ENCODE measurements around the gene MYOC. TPM values are rescaled to one million over a fixed set of nuclear protein-coding genes. Genes with fewer than 3 reads are reported as not detected.
"Not testable (repeated sequence)": the region's sequence is repeated elsewhere in the genome, so short reads cannot be mapped to it uniquely, and the experiment has no call there.

MYOC gene
- total and polyA plus RNA-seq, 2 experiments from 2014 or later: not detected

DNA sequence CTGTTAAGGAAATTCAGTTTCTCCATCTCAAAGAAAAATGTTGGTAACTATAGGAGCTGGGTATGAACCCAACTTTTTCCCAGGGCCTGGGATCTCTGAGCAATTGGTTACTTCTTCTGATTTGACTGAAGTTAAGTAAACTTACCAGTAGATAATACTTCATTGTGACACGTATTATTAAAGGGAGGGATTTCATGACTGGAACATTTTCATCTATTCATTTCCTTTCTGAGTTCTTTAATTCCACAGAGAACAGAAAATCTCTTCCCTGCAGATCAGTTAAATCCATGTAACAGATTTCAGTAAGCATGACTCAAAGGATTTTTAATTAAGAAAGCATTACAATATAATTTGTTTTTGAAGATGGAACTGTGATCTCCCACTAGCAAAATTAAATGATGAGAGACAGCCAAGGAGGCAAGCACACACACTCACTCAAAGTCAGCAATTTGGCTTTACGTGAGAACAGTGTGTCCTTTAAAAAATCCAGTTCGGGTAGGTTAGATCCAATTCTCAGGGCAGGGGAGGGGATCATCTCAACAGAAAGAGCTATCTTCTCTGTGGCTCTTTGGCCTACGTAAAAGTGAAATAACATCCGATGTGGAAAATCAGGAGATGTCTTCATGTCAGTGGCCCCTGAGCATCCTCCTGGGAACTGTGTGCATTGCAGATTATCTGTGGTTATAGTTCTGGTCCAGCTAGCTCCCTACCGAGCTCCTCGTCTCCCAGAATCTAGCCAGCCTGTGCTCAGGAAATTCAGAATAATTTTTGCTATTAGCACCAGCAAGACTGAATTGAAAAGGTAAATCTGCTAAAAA lies 10.8 kb upstream of the MYOC start:
- H3K36me3 ChIP-seq (ENCODE audit: low read depth): no peaks in the 10 kb centered on the region
- H3K9me3 ChIP-seq (ENCODE audit: low read depth): no peaks in the 10 kb centered on the region
- H3K27ac ChIP-seq: peak overlapping the region; percentile 44; the same call in 1 of the 2 replicates
- peaks cover 23% of the 10 kb centered on the region for H3K4me1 ChIP-seq (ENCODE audit: insufficient read depth)
- peak; percentile 7 for DNase-seq
- H3K4me2 ChIP-seq (ENCODE audit: unreplicated experiment): no peak overlapping the region
- 27 to 32% methylated on average over 7 of the region's 7 CpGs for WGBS, 2 experiments (ENCODE audit: low coverage in 1 of 2, low lambda C conversion rate in 2 of 2, missing lambda C conversion rate in 2 of 2)
- in situ Hi-C loops (cut with MboI): no loop called here
- peak overlapping the region; percentile 26; the same call in 1 of the 2 replicates for H2AFZ ChIP-seq
- H3K9ac ChIP-seq: peak overlapping the region; percentile 13; the same call in 1 of the 2 replicates
- no peaks in the 10 kb centered on the region for H3K27me3 ChIP-seq (replicated peaks; ENCODE audit: insufficient read depth)
- no peaks in the 10 kb centered on the region for H4K20me1 ChIP-seq (ENCODE audit: insufficient read depth)
- H3K79me2 ChIP-seq (ENCODE audit: insufficient read depth): no peaks in the 10 kb centered on the region
- no peaks in the 10 kb centered on the region; the same call in 1 of the 2 replicates for H3F3A ChIP-seq (ENCODE audit: insufficient read depth)
- no peak overlapping the region for H3K4me3 ChIP-seq
- TF ChIP-seq EZH2phosphoT487 (IDR thresholded peaks at IDR 0.05; ENCODE audit: insufficient read depth, low read depth): no peak
- no peak for TF ChIP-seq EZH2 (IDR thresholded peaks at IDR 0.05; ENCODE audit: insufficient read depth, poor library complexity, severe bottlenecking)
- no peaks in the 10 kb centered on the region for H3K9me2 ChIP-seq (ENCODE audit: insufficient read depth)

DNA sequence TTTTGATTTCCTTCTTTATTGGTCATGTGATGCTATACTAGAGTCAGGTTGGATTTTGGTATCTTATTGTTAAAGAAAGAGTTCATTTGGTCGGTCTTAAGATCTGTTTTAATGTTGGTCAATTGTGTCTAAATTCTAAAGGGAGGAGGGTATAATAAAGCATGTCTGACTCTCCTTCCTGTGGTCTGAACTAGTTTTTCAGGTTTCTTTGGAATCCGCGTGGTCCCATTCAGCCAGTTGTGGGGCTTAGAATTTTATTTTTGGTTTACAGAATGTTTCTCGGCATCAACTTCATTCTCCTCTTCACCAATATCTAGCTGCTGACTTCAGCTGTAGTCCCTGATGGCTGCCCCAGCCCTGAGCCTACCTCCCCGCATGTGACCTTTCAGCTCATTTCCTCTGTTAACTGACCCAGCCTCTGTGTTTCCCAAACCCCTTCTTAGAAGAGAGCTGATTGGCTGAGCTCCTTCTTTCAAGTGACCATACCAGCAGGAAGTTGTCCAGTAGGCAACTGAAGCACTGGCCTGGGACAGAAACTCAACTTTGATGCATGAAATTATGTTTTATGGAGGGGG lies 8.7 kb upstream of the MYOC start:
- H3K9ac ChIP-seq: no peak overlapping the region
- in situ Hi-C loops (cut with MboI): no loop called here
- H3K9me2 ChIP-seq (ENCODE audit: insufficient read depth): no peaks in the 10 kb centered on the region
- H3K4me3 ChIP-seq: no peak overlapping the region
- peaks cover 23% of the 10 kb centered on the region for H3K4me1 ChIP-seq (ENCODE audit: insufficient read depth)
- WGBS, 2 experiments (ENCODE audit: low coverage in 1 of 2, low lambda C conversion rate in 2 of 2, missing lambda C conversion rate in 2 of 2): 94 to 95% methylated on average over 5 of the region's 5 CpGs
- H3K27ac ChIP-seq: no peak overlapping the region
- H2AFZ ChIP-seq: no peak overlapping the region
- no peaks in the 10 kb centered on the region for H3K79me2 ChIP-seq (ENCODE audit: insufficient read depth)
- no peaks in the 10 kb centered on the region for H3K36me3 ChIP-seq (ENCODE audit: low read depth)
- no peaks in the 10 kb centered on the region for H3K27me3 ChIP-seq (replicated peaks; ENCODE audit: insufficient read depth)
- DNase-seq: no peak
- no peaks in the 10 kb centered on the region; the same call in 1 of the 2 replicates for H3F3A ChIP-seq (ENCODE audit: insufficient read depth)
- no peak overlapping the region for H3K4me2 ChIP-seq (ENCODE audit: unreplicated experiment)
- H4K20me1 ChIP-seq (ENCODE audit: insufficient read depth): no peaks in the 10 kb centered on the region
- H3K9me3 ChIP-seq (ENCODE audit: low read depth): no peaks in the 10 kb centered on the region
- TF ChIP-seq EZH2phosphoT487 (IDR thresholded peaks at IDR 0.05; ENCODE audit: insufficient read depth, low read depth) (no peak), EZH2 (IDR thresholded peaks at IDR 0.05; ENCODE audit: insufficient read depth, poor library complexity, severe bottlenecking) (no peak)

DNA sequence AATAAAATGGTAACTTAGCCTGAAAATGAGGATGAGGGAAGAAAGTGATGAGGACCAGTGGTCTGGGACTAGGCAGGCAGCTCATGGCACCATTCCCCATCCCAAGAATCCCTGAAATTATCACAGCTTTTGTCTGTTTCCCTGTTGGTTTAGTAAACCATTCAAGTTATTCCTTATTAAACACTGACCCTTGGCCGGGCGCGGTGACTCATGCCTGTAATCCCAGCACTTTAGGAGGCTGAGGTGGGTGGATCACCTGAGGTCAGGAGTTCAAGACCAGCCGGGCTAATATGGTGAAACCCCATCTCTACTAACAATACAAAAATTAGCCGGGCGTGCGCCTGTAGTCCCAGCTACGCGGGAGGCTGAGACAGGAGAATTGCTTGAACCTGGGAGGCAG lies 3.7 kb upstream of the MYOC start:
- DNase-seq; H3K9me3 ChIP-seq (ENCODE audit: low read depth); H3K79me2 ChIP-seq (ENCODE audit: insufficient read depth); H3K36me3 ChIP-seq (ENCODE audit: low read depth); H3K4me3 ChIP-seq; H2AFZ ChIP-seq; H3K4me2 ChIP-seq (ENCODE audit: unreplicated experiment); H3K9ac ChIP-seq; H3K9me2 ChIP-seq (ENCODE audit: insufficient read depth); in situ Hi-C loops (cut with MboI); H3K27ac ChIP-seq; H4K20me1 ChIP-seq (ENCODE audit: insufficient read depth); H3K27me3 ChIP-seq (replicated peaks; ENCODE audit: insufficient read depth): not testable (repeated sequence)
- H3F3A ChIP-seq (ENCODE audit: insufficient read depth): peaks cover 21% of the 10 kb centered on the region; the same call in 1 of the 2 replicates
- peaks cover 18% of the 10 kb centered on the region for H3K4me1 ChIP-seq (ENCODE audit: insufficient read depth)
- WGBS, 2 experiments (ENCODE audit: low coverage in 1 of 2, low lambda C conversion rate in 2 of 2, missing lambda C conversion rate in 2 of 2): 97 to 98% methylated on average over 9 of the region's 9 CpGs

DNA sequence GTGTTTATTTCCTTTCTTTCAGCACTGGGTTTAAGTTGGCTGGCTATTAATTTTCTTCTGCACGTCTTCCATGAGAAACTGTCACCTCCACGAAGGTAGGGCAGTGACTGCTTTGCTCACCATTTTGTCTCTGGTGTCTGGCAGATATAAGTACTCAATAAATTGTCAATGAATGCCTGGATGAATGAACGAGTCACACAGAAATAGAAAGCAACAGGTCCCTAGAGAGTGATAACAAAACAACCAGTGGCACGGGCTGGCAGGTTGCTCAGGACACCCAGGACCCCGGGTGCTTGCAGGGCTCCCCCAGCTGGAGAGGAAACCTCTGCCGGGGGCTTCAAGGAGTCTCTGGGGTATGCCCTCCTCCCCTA lies 3.2 kb upstream of the MYOC start:
- H3K4me3 ChIP-seq: no peak overlapping the region
- H3K4me2 ChIP-seq (ENCODE audit: unreplicated experiment): no peak overlapping the region
- H3K27me3 ChIP-seq (replicated peaks; ENCODE audit: insufficient read depth): no peaks in the 10 kb centered on the region
- 65% methylated on average over 6 of the region's 6 CpGs for WGBS, 2 experiments (ENCODE audit: low coverage in 1 of 2, low lambda C conversion rate in 2 of 2, missing lambda C conversion rate in 2 of 2)
- no peak for TF ChIP-seq EZH2 (IDR thresholded peaks at IDR 0.05; ENCODE audit: insufficient read depth, poor library complexity, severe bottlenecking)
- peak overlapping the region; percentile 43; the same call in 1 of the 2 replicates for H3K27ac ChIP-seq
- DNase-seq: no peak
- no peak overlapping the region for H3K9ac ChIP-seq
- H3K9me2 ChIP-seq (ENCODE audit: insufficient read depth): no peaks in the 10 kb centered on the region
- H3K4me1 ChIP-seq (ENCODE audit: insufficient read depth): peaks cover 18% of the 10 kb centered on the region
- H3K36me3 ChIP-seq (ENCODE audit: low read depth): no peaks in the 10 kb centered on the region
- no peaks in the 10 kb centered on the region for H4K20me1 ChIP-seq (ENCODE audit: insufficient read depth)
- H2AFZ ChIP-seq: peak overlapping the region; percentile 86
- peaks cover 21% of the 10 kb centered on the region; the same call in 1 of the 2 replicates for H3F3A ChIP-seq (ENCODE audit: insufficient read depth)
- no peaks in the 10 kb centered on the region for H3K79me2 ChIP-seq (ENCODE audit: insufficient read depth)
- in situ Hi-C loops (cut with MboI): no loop called here
- H3K9me3 ChIP-seq (ENCODE audit: low read depth): no peaks in the 10 kb centered on the region

All from GM23248 (cell line).